ENCODE measurements around the gene CHAT.

- TF ChIP-seq POLR2A (IDR thresholded peaks at IDR 0.05) (no peak), CTCF (IDR thresholded peaks at IDR 0.05) (no peak)
Observed at GRCh38 chr10:49688920-49689319, 75.1 kb downstream of the CHAT start.
